Measurements from ENCODE around the gene TBXA2R. TPM values are rescaled to one million over a fixed set of nuclear protein-coding genes. Genes with fewer than 3 reads are reported as not detected.

TBXA2R gene
- total RNA-seq, 1 donor: 4.3 TPM

- no peak overlapping the region for H3K4me3 ChIP-seq (ENCODE audit: low read depth, low read length)
- no peak for DNase-seq (ENCODE audit: low read depth)
- no peak for TF ChIP-seq CTCF (IDR thresholded peaks at IDR 0.05; ENCODE audit: insufficient read depth, low read depth, low read length)
These were observed 28.8 kb downstream of the TBXA2R start for GRCh38 chr19:3577723-3578344.

- peak; percentile 64 for DNase-seq (ENCODE audit: low read depth)
- no peak for TF ChIP-seq CTCF (IDR thresholded peaks at IDR 0.05; ENCODE audit: insufficient read depth, low read depth, low read length)
- peak overlapping the region; percentile 34 for H3K4me3 ChIP-seq (ENCODE audit: low read depth, low read length)
These were observed 29.8 kb downstream of the TBXA2R start for GRCh38 chr19:3576696-3577443.

GRCh38 chr19:3575949-3576673 is 30.6 kb downstream of the TBXA2R start:
- H3K4me3 ChIP-seq (ENCODE audit: low read depth, low read length): peak overlapping the region; percentile 34

GRCh38 chr19:3575260-3575741 is 31.4 kb downstream of the TBXA2R start:
- H3K4me3 ChIP-seq (ENCODE audit: low read depth, low read length): no peak overlapping the region
- DNase-seq (ENCODE audit: low read depth): peak; percentile 49
- TF ChIP-seq CTCF (IDR thresholded peaks at IDR 0.05; ENCODE audit: insufficient read depth, low read depth, low read length): peak; percentile 45

More at GRCh38 chr19:3575949-3576673, 30.6 kb downstream of the TBXA2R start:
- TF ChIP-seq CTCF (IDR thresholded peaks at IDR 0.05; ENCODE audit: insufficient read depth, low read depth, low read length): no peak
- no peak for DNase-seq (ENCODE audit: low read depth)

- TF ChIP-seq CTCF (IDR thresholded peaks at IDR 0.05; ENCODE audit: insufficient read depth, low read depth, low read length): no peak
- peak; percentile 96 for DNase-seq (ENCODE audit: low read depth)
- peak overlapping the region; percentile 76 for H3K4me3 ChIP-seq (ENCODE audit: low read depth, low read length)
These were observed 32.6 kb downstream of the TBXA2R start for GRCh38 chr19:3573858-3574637.

GRCh38 chr19:3573162-3573857 is 33.4 kb downstream of the TBXA2R start:
- H3K4me3 ChIP-seq (ENCODE audit: low read depth, low read length): peak overlapping the region; percentile 76
- no peak for TF ChIP-seq CTCF (IDR thresholded peaks at IDR 0.05; ENCODE audit: insufficient read depth, low read depth, low read length)
- DNase-seq (ENCODE audit: low read depth): no peak

Measured in fibroblast of villous mesenchyme (primary cell).